Activated CD8-positive, alpha-beta T cell treated with anti-CD3 and anti-CD28 coated beads for 36 hours (primary cell): Measurements from ENCODE around the gene METRN. TPM values are rescaled to one million over a fixed set of nuclear protein-coding genes. Genes with fewer than 3 reads are reported as not detected.
A peak's percentile ranks its signal among the peaks of the same experiment; 100 is the strongest.

ENCODE experiments used
- ATAC-seq: fragments of 200-7000 bp; cut with Tn5 transposase; one replicate; pipeline ENCODE4 v1.10.0; 2021; ENCODE audit warnings: mild to moderate bottlenecking, moderate library complexity
- CTCF ChIA-PET: fragments of 350-600 bp; sonication (Branson Sonifier 250); formaldehyde crosslinking; loops from one replicate; lab custom pipeline; 2021; ENCODE audit warnings: antibody characterized with exemption; lab: Charles Lee
- POLR2A ChIA-PET: fragments of 350-600 bp; sonication (Branson Sonifier 250); formaldehyde crosslinking; loops from one replicate; lab custom pipeline; 2021; ENCODE audit warnings: antibody characterized with exemption; lab: Charles Lee
- DNase-seq: peaks from one replicate; pipeline ENCODE4 v3.0.0-alpha.2; 2020
- H3K27ac Mint-ChIP-seq: one replicate; pipeline ENCODE4 v1.8.0; 2021; ENCODE audit warnings: mild to moderate bottlenecking, mixed read lengths
- H3K27me3 Mint-ChIP-seq: one replicate; pipeline ENCODE4 v1.8.0; 2021; ENCODE audit warnings: mixed read lengths
- H3K36me3 Mint-ChIP-seq: one replicate; pipeline ENCODE4 v1.8.0; 2021; ENCODE audit warnings: low read depth, mixed read lengths
- H3K4me1 Mint-ChIP-seq: one replicate; pipeline ENCODE4 v1.8.0; 2021; ENCODE audit warnings: low read depth, mixed read lengths
- H3K4me3 Mint-ChIP-seq: one replicate; pipeline ENCODE4 v1.8.0; 2021; ENCODE audit warnings: mild to moderate bottlenecking, moderate library complexity, mixed read lengths
- H3K9me3 Mint-ChIP-seq: one replicate; pipeline ENCODE4 v1.8.0; 2021; ENCODE audit warnings: mixed read lengths
- CTCF ChIP-seq: fragments of 200-600 bp; IDR thresholded peaks from one replicate; pipeline ENCODE4 v1.8.0; 2022; ENCODE audit warnings: antibody characterized with exemption, mild to moderate bottlenecking
- intact Hi-C: fragments of 100-400 bp; cut with micrococcal nuclease; formaldehyde crosslinking; loops from one replicate; pipeline ENCODE4 v1.10.0; 2022
- total RNA-seq, 2 experiments: library from RNA; stranded (reverse); gene quantifications; one replicate each; pipeline ENCODE4 v1.2.3, GENCODE V29; 2021

METRN gene
- total RNA-seq, 2 experiments from 2014 or later: 37.2 to 43.1 TPM

GRCh38 chr16:728131-728889 lies 13.4 kb downstream of the METRN start:
- Mint-ChIP-seq H3K36me3 (no peaks in the 10 kb centered on the region), H3K4me1 (peaks cover 3% of the 10 kb centered on the region), H3K9me3 (no peaks in the 10 kb centered on the region), H3K4me3 (peak overlapping the region; percentile 62), H3K27ac (no peak overlapping the region), H3K27me3 (no peaks in the 10 kb centered on the region)
- ATAC-seq (peak; percentile 58), DNase-seq (peak; percentile 72)
- POLR2A ChIA-PET: interaction anchor here (0.6 to 4.8 kb wide), 9 partner anchors 9 to 66 kb away, joined by 3 to 37 read pairs (median 3); partner anchors contain the start of genes ANTKMT, CIAO3, METRN and RHBDL1
- CTCF ChIA-PET: interaction anchor here (0.7 to 19.6 kb wide), 2 partner anchors 16 to 1792 kb away, joined by 3 to 207 read pairs; partner anchors contain the start of genes AMDHD2 and METRN
- TF ChIP-seq CTCF: no peak
- intact Hi-C loops: no loop called here

- no peak for DNase-seq
- Mint-ChIP-seq H3K36me3 (peaks cover 2% of the 10 kb centered on the region), H3K4me1 (peaks cover 3% of the 10 kb centered on the region), H3K4me3 (peak overlapping the region; percentile 62), H3K9me3 (no peaks in the 10 kb centered on the region), H3K27ac (no peak overlapping the region), H3K27me3 (no peaks in the 10 kb centered on the region)
- intact Hi-C loops: no loop called here
- POLR2A ChIA-PET: interaction anchor here (0.7 to 2.6 kb wide), 6 partner anchors 8 to 60 kb away, joined by 3 to 13 read pairs (median 8); partner anchors contain the start of genes ANTKMT and CIAO3
- no peak for TF ChIP-seq CTCF
- no peak for ATAC-seq
- CTCF ChIA-PET: interaction anchor here (0.8 to 19.6 kb wide), 3 partner anchors 9 to 56 kb away, joined by 3 to 207 read pairs (median 4); partner anchors contain the start of gene METRN
Measured at GRCh38 chr16:728890-729744, 14.2 kb downstream of the METRN start.

- Mint-ChIP-seq H3K9me3 (no peaks in the 10 kb centered on the region), H3K36me3 (peaks cover 2% of the 10 kb centered on the region), H3K4me3 (no peak overlapping the region), H3K4me1 (peaks cover 5% of the 10 kb centered on the region), H3K27me3 (no peaks in the 10 kb centered on the region), H3K27ac (no peak overlapping the region)
- DNase-seq: peak; percentile 2
- intact Hi-C loops: no loop called here
- CTCF ChIA-PET: interaction anchor here (0.8 to 19.6 kb wide), 4 partner anchors 9 to 55 kb away, joined by 3 to 207 read pairs (median 4); partner anchors contain the start of genes ANTKMT and METRN
- TF ChIP-seq CTCF: no peak
- POLR2A ChIA-PET: interaction anchor here (0.7 to 2.6 kb wide), 5 partner anchors 9 to 81 kb away, joined by 3 to 13 read pairs (median 4); partner anchors contain the start of genes ANTKMT, CIAO3 and WDR90
- no peak for ATAC-seq
Measured at GRCh38 chr16:729768-730665, 15.1 kb downstream of the METRN start.

GRCh38 chr16:730666-731509 lies 16.0 kb downstream of the METRN start:
- no peak for ATAC-seq
- ChIA-PET POLR2A (interaction anchor here (1.0 to 2.6 kb wide), 4 partner anchors 10 to 81 kb away, joined by 3 to 13 read pairs (median 8); partner anchors contain the start of genes ANTKMT, CIAO3 and WDR90), CTCF (interaction anchor here (1.0 to 19.6 kb wide), 3 partner anchors 10 to 19 kb away, joined by 3 to 207 read pairs (median 4); partner anchors contain the start of genes ANTKMT, CIAO3 and METRN)
- Mint-ChIP-seq H3K4me1 (peaks cover 12% of the 10 kb centered on the region), H3K27me3 (no peaks in the 10 kb centered on the region), H3K27ac (no peak overlapping the region), H3K9me3 (no peaks in the 10 kb centered on the region), H3K36me3 (peaks cover 4% of the 10 kb centered on the region), H3K4me3 (no peak overlapping the region)
- TF ChIP-seq CTCF: no peak
- intact Hi-C loops: no loop called here
- peak; percentile 1 for DNase-seq
